ENCODE results near the gene DAG1. TPM values are rescaled to one million over a fixed set of nuclear protein-coding genes. Genes with fewer than 3 reads are reported as not detected.

Gene DAG1
- total RNA-seq, 4 donors from 2014 or later = 53.7 to 90.1 (median 55.7) TPM

GRCh38 chr3:49453621-49454020, 16.4 kb upstream of the DAG1 start:
- no peak overlapping the region for H3K4me3 ChIP-seq
- DNase-seq = no peak
- TF ChIP-seq EP300 (IDR thresholded peaks at IDR 0.05; ENCODE audit: low read depth) (no peak), POLR2A (IDR thresholded peaks at IDR 0.05) (no peak), POLR2AphosphoS5 (IDR thresholded peaks at IDR 0.05) (no peak)
- TF ChIP-seq, protein P1, sequence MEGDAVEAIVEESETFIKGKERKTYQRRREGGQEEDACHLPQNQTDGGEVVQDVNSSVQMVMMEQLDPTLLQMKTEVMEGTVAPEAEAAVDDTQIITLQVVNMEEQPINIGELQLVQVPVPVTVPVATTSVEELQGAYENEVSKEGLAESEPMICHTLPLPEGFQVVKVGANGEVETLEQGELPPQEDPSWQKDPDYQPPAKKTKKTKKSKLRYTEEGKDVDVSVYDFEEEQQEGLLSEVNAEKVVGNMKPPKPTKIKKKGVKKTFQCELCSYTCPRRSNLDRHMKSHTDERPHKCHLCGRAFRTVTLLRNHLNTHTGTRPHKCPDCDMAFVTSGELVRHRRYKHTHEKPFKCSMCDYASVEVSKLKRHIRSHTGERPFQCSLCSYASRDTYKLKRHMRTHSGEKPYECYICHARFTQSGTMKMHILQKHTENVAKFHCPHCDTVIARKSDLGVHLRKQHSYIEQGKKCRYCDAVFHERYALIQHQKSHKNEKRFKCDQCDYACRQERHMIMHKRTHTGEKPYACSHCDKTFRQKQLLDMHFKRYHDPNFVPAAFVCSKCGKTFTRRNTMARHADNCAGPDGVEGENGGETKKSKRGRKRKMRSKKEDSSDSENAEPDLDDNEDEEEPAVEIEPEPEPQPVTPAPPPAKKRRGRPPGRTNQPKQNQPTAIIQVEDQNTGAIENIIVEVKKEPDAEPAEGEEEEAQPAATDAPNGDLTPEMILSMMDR (IDR thresholded peaks at IDR 0.05) = no peak
- no peaks in the 10 kb centered on the region for H3K36me3 ChIP-seq
- WGBS, 2 donors (ENCODE audit: low coverage in 1 of 2) = 93 to 100% methylated on average over 4 of the region's 4 CpGs
- no peaks in the 10 kb centered on the region for H3K27me3 ChIP-seq
- in situ Hi-C loops (cut with MboI; ENCODE audit: low pct_ligation_motif_present in 1 of 4, low pct_unique_long_range_greater_than_20kb in 1 of 4, low sequenced_read_pairs in 3 of 4) (no loop called here), intact Hi-C loops (cut with DNase I; ENCODE audit: low total_unique reads) (loop anchor here (10.0 kb wide), 1 partner anchor 289 kb away; the partner anchor contains the start of gene CCDC71)
- H3K27ac ChIP-seq = no peak overlapping the region
- no peaks in the 10 kb centered on the region for H3K9me3 ChIP-seq
- peaks cover 0 to 4% (median 0%) of the 10 kb centered on the region in 4 donors for H3K4me1 ChIP-seq

DNA sequence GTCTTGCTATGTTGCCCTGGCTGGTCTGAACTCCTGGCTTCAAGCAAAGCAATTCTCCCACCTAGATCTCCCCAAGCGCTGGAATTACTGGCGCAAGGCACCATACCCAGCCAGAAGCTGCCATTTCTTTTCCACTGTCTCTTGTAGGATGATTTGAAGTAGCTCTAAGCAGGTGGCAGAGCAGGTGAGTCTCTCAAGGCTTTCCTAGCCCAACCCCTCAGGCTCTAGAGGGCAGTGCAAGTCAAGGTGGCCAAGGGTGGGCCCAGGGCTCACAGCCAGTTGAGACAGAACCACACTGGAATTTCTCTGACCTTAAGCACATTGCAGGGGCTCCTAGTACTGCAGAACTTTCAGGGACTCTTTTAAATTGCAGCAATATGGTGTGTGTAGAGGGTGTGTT, 15.6 kb upstream of the DAG1 start:
- intact Hi-C loops (cut with DNase I; ENCODE audit: low total_unique reads) = loop anchor here (10.0 kb wide), 1 partner anchor 290 kb away; the partner anchor contains the start of gene CCDC71
- Histone ChIP-seq H3K4me3 (no peak overlapping the region), H3K9me3 (no peaks in the 10 kb centered on the region), H3K27me3 (no peaks in the 10 kb centered on the region), H3K36me3 (no peaks in the 10 kb centered on the region), H3K4me1 (no peaks in the 10 kb centered on the region), H3K27ac (no peak overlapping the region)
- WGBS, 2 donors (ENCODE audit: low coverage in 1 of 2) = 92% methylated on average over 2 of the region's 2 CpGs; no CpG with 5 or more reads in 1 of the 2 donors
- in situ Hi-C loops (cut with MboI; ENCODE audit: low pct_ligation_motif_present in 1 of 4, low pct_unique_long_range_greater_than_20kb in 1 of 4, low sequenced_read_pairs in 3 of 4) = no loop called here
- DNase-seq = no peak
- TF ChIP-seq POLR2AphosphoS5 (IDR thresholded peaks at IDR 0.05) (no peak), EP300 (IDR thresholded peaks at IDR 0.05; ENCODE audit: low read depth) (no peak)
- TF ChIP-seq, protein P1 (IDR thresholded peaks at IDR 0.05) = peak in 1 of 5 experiments; percentile 7

- no peak overlapping the region for H3K27ac ChIP-seq
- intact Hi-C loops (cut with DNase I; ENCODE audit: low total_unique reads) = loop anchor here (10.0 kb wide), 1 partner anchor 290 kb away; the partner anchor contains the start of gene CCDC71
- in situ Hi-C loops (cut with MboI; ENCODE audit: low pct_ligation_motif_present in 1 of 4, low pct_unique_long_range_greater_than_20kb in 1 of 4, low sequenced_read_pairs in 3 of 4) = no loop called here
Observed at GRCh38 chr3:49454898-49455681, 15.0 kb upstream of the DAG1 start.

GRCh38 chr3:49456466-49456865, 13.6 kb upstream of the DAG1 start:
- in situ Hi-C loops (cut with MboI; ENCODE audit: low pct_ligation_motif_present in 1 of 4, low pct_unique_long_range_greater_than_20kb in 1 of 4, low sequenced_read_pairs in 3 of 4) (no loop called here), intact Hi-C loops (cut with DNase I; ENCODE audit: low total_unique reads) (loop anchor here (10.0 kb wide), 1 partner anchor 292 kb away; the partner anchor contains the start of gene CCDC71)
- no peak overlapping the region for H3K27ac ChIP-seq
- no peaks in the 10 kb centered on the region for H3K27me3 ChIP-seq
- DNase-seq = no peak
- H3K9me3 ChIP-seq = no peaks in the 10 kb centered on the region
- 88% methylated on average over 3 of the region's 3 CpGs; no CpG with 5 or more reads in 1 of the 2 donors for WGBS, 2 donors (ENCODE audit: low coverage in 1 of 2)
- H3K4me1 ChIP-seq = peaks cover under 1 to 4% (median 3%) of the 10 kb centered on the region in 4 donors
- no peak overlapping the region for H3K4me3 ChIP-seq
- TF ChIP-seq POLR2AphosphoS5 (IDR thresholded peaks at IDR 0.05) = no peak
- no peak for TF ChIP-seq POLR2A (IDR thresholded peaks at IDR 0.05)
- no peaks in the 10 kb centered on the region for H3K36me3 ChIP-seq

More at GRCh38 chr3:49454898-49455681, 15.0 kb upstream of the DAG1 start:
- Histone ChIP-seq H3K4me3 (no peak overlapping the region), H3K27me3 (no peaks in the 10 kb centered on the region), H3K36me3 (no peaks in the 10 kb centered on the region), H3K9me3 (no peaks in the 10 kb centered on the region), H3K4me1 (no peaks in the 10 kb centered on the region)
- no peak for TF ChIP-seq POLR2AphosphoS5 (IDR thresholded peaks at IDR 0.05)
- no peak for TF ChIP-seq EP300 (IDR thresholded peaks at IDR 0.05; ENCODE audit: low read depth)
- TF ChIP-seq, protein P1 (IDR thresholded peaks at IDR 0.05) = no peak
- no peak for TF ChIP-seq POLR2A (IDR thresholded peaks at IDR 0.05)
- WGBS, 2 donors (ENCODE audit: low coverage in 1 of 2) = 82% methylated on average over 3 of the region's 3 CpGs; no CpG with 5 or more reads in 1 of the 2 donors
- DNase-seq = no peak

Data from transverse colon (tissue), 4 donors.